Fibroblast of lung (primary cell): Measurements from ENCODE around the gene SIRT5. TPM values are rescaled to one million over a fixed set of nuclear protein-coding genes. Genes with fewer than 3 reads are reported as not detected.

Experiments
- DNase-seq, 2 donors: peaks; one replicate each; pipeline versions ENCODE4 v3.0.0 to v3.0.0-alpha.2; 2010; ENCODE audit warnings: low read depth in 2 of 2
- H2AFZ ChIP-seq: 2 replicates; pipeline ENCODE4 v1.5.1; 2012; ENCODE audit warnings: low read length, control low read depth, inconsistent platforms
- H3K27ac ChIP-seq: 2 replicates; pipeline ENCODE4 v1.5.1; 2011; ENCODE audit warnings: low read length, control low read depth; ENCODE audit not compliant: insufficient read depth
- H3K27me3 ChIP-seq: 2 replicates; pipeline ENCODE4 v1.5.1; 2011; ENCODE audit warnings: mild to moderate bottlenecking, low read length; ENCODE audit not compliant: control insufficient read depth, insufficient read depth
- H3K36me3 ChIP-seq: 2 replicates; pipeline ENCODE4 v1.5.1; 2011; ENCODE audit warnings: low read length; ENCODE audit not compliant: control insufficient read depth, insufficient read depth
- H3K4me1 ChIP-seq: 2 replicates; pipeline ENCODE4 v1.5.1; 2011; ENCODE audit warnings: low read length; ENCODE audit not compliant: control insufficient read depth, insufficient read depth; ENCODE audit errors: extremely low read depth
- H3K4me2 ChIP-seq: 2 replicates; pipeline ENCODE4 v1.5.1; 2011; ENCODE audit warnings: low read length, control low read depth; ENCODE audit not compliant: insufficient read depth; ENCODE audit errors: extremely low read depth
- H3K4me3 ChIP-seq, 4 experiments: fragments of 200-600 bp in 1 of 4; sonication (generic) in 1 of 4; replicated peaks in 1 of 4; 2 replicates each; pipeline ENCODE4 v1.5.1; 2011 to 2016; ENCODE audit warnings: low read length in 4 of 4, low read depth in 3 of 4, mild to moderate bottlenecking in 3 of 4, control low read depth in 2 of 4, inconsistent platforms in 1 of 4, mixed read lengths in 1 of 4; ENCODE audit not compliant: insufficient read depth in 1 of 4; ENCODE audit errors: control extremely low read depth in 1 of 4
- H3K79me2 ChIP-seq: 2 replicates; pipeline ENCODE4 v1.5.1; 2012; ENCODE audit warnings: mild to moderate bottlenecking, low read length, inconsistent platforms; ENCODE audit not compliant: control insufficient read depth, insufficient read depth
- H3K9ac ChIP-seq: 2 replicates; pipeline ENCODE4 v1.5.1; 2011; ENCODE audit warnings: mild to moderate bottlenecking, low read length, control low read depth; ENCODE audit not compliant: insufficient read depth
- H3K9me3 ChIP-seq: 2 replicates; pipeline ENCODE4 v1.5.1; 2012; ENCODE audit warnings: low read depth, low read length; ENCODE audit not compliant: control insufficient read depth, insufficient read depth
- H4K20me1 ChIP-seq: 2 replicates; pipeline ENCODE4 v1.5.1; 2011; ENCODE audit warnings: low read length; ENCODE audit not compliant: control insufficient read depth, insufficient read depth; ENCODE audit errors: extremely low read depth
- CTCF ChIP-seq, 2 donors: IDR thresholded peaks in 1 of 2; conservative IDR thresholded peaks in 1 of 2; 1 replicate in 1 of 2; 2 replicates in 1 of 2; pipeline ENCODE4 v1.5.1; 2011 to 2012; ENCODE audit warnings: low read length in 2 of 2, control low read depth in 1 of 2, inconsistent platforms in 1 of 2, low read depth in 1 of 2, mild to moderate bottlenecking in 1 of 2
- EZH2 ChIP-seq: IDR thresholded peaks from 2 replicates; pipeline ENCODE4 v1.5.1; 2012; ENCODE audit warnings: low read length, control low read depth, mild to moderate bottlenecking; ENCODE audit errors: missing control alignments
- polyA minus RNA-seq: library from RNA; depleted of rRNA, polyadenylated mRNA; stranded (reverse); fragments of >200 nt; gene quantifications from 2 replicates; pipeline ENCODE4 v1.2.3, GENCODE V29; 2011; ENCODE audit warnings: low replicate concordance
- polyA plus RNA-seq, 2 donors: library from polyadenylated mRNA; depleted of rRNA in 1 of 2; stranded (reverse) in 1 of 2; unstranded in 1 of 2; fragments of >200 nt; gene quantifications; 2 replicates each; pipeline ENCODE4 v1.2.1, GENCODE V29; 2011 to 2012; ENCODE audit warnings: missing spikeins in 1 of 2
- total RNA-seq: library from RNA; depleted of rRNA; stranded (reverse); fragments of >200 nt; gene quantifications from 2 replicates; pipeline ENCODE4 v1.2.1, GENCODE V29; 2014

SIRT5 gene
- total RNA-seq (9.8 and 13.5 TPM in 2 replicates), polyA plus RNA-seq (3.6 and 4.4 TPM in 2 replicates), polyA minus RNA-seq (1.0 and 4.0 TPM in 2 replicates)
- polyA plus RNA-seq (2012) = 3.5 and 4.8 TPM in 2 replicates

DNA sequence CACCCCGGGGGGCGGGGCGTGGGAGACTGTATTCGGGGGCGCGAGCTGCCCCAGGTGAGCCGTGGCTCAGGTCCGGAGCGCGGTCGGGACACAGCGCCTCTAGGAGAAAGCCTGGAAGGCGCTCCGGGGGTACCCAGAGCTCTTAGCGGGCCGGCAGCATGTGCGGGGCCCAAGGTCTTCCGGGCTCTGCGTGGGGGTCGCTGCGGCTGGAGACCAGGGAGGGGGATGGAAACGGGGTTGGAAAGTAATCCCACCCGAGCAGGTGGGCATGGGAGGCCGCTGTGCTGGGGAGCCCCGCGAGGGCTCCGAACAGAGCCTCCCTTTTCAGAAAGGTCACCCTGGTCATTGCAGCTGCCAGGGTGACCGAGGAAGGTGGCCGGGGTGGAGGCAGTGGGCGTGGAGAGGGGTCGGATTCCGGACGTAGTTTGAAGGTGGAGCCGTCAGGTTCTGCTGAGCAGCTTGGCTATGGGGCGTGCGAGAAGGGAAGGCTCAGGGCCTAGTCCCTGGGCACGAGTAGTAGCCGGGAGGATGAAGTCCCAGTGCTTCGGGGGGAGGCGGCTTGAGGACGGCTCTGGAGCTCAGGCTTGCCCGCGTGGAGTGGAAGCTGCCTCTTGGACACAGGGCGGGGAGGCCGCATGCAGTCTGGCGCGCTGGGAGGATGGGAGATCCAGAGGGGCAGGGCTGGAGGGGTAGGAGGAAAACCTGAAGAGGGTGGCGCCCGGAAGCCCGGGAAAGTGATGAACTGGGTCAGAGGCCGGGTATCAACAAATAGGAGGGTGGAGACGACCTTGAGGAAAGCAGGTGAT lies at the start of gene SIRT5:
SIRT5 (plus strand) TSS at position 31 of the 806 bp plus-strand sequence. CDS start 9,510 bp downstream, outside the sequence.
- H3K27me3 ChIP-seq = no peaks in the 10 kb centered on the region
- no peaks in the 10 kb centered on the region for H4K20me1 ChIP-seq
- peak within 1 kb of the TSS; percentile 90 for H3K4me2 ChIP-seq
- peak within 1 kb of the TSS; percentile 86 for H3K9ac ChIP-seq
- DNase-seq = peak; percentile 73 to 84
- H3K9me3 ChIP-seq = no peaks in the 10 kb centered on the region
- peak within 1 kb of the TSS; percentile 49 to 86 (median 68) for H3K4me3 ChIP-seq
- H2AFZ ChIP-seq = peak within 1 kb of the TSS; percentile 85
- no peaks in the 10 kb centered on the region for H3K79me2 ChIP-seq
- TF ChIP-seq CTCF (conservative IDR thresholded peaks at IDR 0.05 in 1 of 2, IDR thresholded peaks at IDR 0.05 in 1 of 2; ENCODE audit: low read depth in 1 of 2, low read length in 2 of 2) (no peak), EZH2 (no peak)
- H3K4me1 ChIP-seq = no peaks in the 10 kb centered on the region
- peak within 1 kb of the TSS; percentile 55 for H3K27ac ChIP-seq
- H3K36me3 ChIP-seq = no peaks in the 10 kb centered on the region

DNA sequence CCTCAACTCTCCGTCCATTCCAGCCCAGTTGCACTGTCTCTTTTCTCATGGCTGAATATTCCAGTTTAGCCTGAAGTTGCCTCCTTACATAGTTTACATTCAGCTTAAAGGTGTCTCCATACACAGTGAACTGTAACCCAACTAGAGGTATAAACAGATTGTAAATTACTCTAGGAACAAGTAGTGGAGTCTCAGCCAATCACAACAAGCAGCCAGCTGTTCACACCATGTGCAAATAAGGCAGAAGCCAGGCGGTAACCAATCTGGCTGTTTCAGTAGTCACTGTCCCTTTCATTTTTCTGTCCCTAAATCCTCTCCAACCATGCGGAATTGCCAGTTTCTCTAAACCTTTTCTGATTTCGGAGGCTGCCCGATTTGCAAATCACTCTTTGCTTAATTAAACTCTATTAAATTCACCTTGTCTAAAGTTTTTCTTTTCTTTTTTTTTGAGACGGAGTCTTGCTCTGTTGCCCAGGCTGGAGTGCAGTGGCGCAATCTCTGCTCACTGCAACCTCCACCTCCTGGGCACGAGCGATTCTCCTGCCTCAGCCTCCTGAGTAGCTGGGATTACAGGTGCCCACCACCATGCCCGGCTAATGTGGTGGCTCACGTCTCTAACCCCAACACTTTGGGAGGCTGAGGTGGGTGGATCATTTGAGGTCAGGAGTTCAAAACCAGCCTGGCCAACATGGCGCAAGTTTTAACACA lies 49.4 kb upstream of the SIRT5 start:
- H4K20me1 ChIP-seq = no peaks in the 10 kb centered on the region
- H3K4me2 ChIP-seq = no peak overlapping the region
- no peaks in the 10 kb centered on the region for H3K9me3 ChIP-seq
- DNase-seq = no peak
- H3K27me3 ChIP-seq = no peaks in the 10 kb centered on the region
- H3K79me2 ChIP-seq = no peaks in the 10 kb centered on the region
- H3K27ac ChIP-seq = no peak overlapping the region
- no peaks in the 10 kb centered on the region for H3K36me3 ChIP-seq
- no peak overlapping the region for H3K4me3 ChIP-seq
- TF ChIP-seq CTCF (conservative IDR thresholded peaks at IDR 0.05 in 1 of 2, IDR thresholded peaks at IDR 0.05 in 1 of 2; ENCODE audit: low read depth in 1 of 2, low read length in 2 of 2) = no peak
- no peak for TF ChIP-seq EZH2
- H3K9ac ChIP-seq = no peak overlapping the region
- H2AFZ ChIP-seq = no peak overlapping the region
- peaks cover 2% of the 10 kb centered on the region for H3K4me1 ChIP-seq

GRCh38 chr6:13526357-13526726 lies 48.1 kb upstream of the SIRT5 start:
- H3K9ac ChIP-seq = no peak overlapping the region
- no peaks in the 10 kb centered on the region for H4K20me1 ChIP-seq
- no peaks in the 10 kb centered on the region for H3K79me2 ChIP-seq
- no peaks in the 10 kb centered on the region for H3K36me3 ChIP-seq
- no peaks in the 10 kb centered on the region for H3K9me3 ChIP-seq
- DNase-seq = no peak
- H2AFZ ChIP-seq = no peak overlapping the region
- no peak overlapping the region for H3K27ac ChIP-seq
- H3K4me1 ChIP-seq = peaks cover 2% of the 10 kb centered on the region
- no peak overlapping the region for H3K4me2 ChIP-seq
- H3K4me3 ChIP-seq = no peak overlapping the region
- H3K27me3 ChIP-seq = no peaks in the 10 kb centered on the region
- TF ChIP-seq EZH2 (no peak), CTCF (conservative IDR thresholded peaks at IDR 0.05 in 1 of 2, IDR thresholded peaks at IDR 0.05 in 1 of 2; ENCODE audit: low read depth in 1 of 2, low read length in 2 of 2) (no peak)
